Activated naive CD8-positive, alpha-beta T cell (primary cell): Measurements from ENCODE around the gene RTCA.
"Not testable (repeated sequence)": the region's sequence is repeated elsewhere in the genome, so short reads cannot be mapped to it uniquely, and the experiment has no call there.

Experiments used
- H3K27ac Mint-ChIP-seq: one replicate; pipeline ENCODE4 v1.8.0; 2021; ENCODE audit warnings: mixed read lengths
- H3K27me3 Mint-ChIP-seq: one replicate; pipeline ENCODE4 v1.8.0; 2021; ENCODE audit warnings: mixed read lengths
- H3K36me3 Mint-ChIP-seq: one replicate; pipeline ENCODE4 v1.8.0; 2021; ENCODE audit warnings: mixed read lengths
- H3K4me1 Mint-ChIP-seq: one replicate; pipeline ENCODE4 v1.8.0; 2021; ENCODE audit warnings: low read depth, mixed read lengths
- H3K4me3 Mint-ChIP-seq: one replicate; pipeline ENCODE4 v1.8.0; 2021; ENCODE audit warnings: mild to moderate bottlenecking, mixed read lengths
- H3K9me3 Mint-ChIP-seq: one replicate; pipeline ENCODE4 v1.8.0; 2021; ENCODE audit warnings: low read depth, mixed read lengths

Gene RTCA

DNA sequence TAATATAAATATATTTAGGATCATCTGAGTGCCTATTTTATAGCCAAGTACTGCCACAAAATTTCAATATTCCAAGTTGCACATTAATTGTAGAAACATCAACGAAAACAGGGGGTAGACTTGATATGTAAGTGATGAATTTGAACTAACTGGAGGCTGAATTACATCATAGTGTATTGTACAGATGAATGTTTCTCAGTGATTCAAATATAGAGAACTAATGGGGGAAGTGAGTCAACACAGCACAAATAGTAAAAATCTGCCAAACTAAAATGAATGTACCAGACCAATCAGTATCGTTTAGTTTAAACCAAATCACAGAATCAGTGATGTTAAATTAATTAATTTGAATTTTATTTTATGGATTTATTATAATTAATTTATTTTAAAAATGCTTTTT, 42.8 kb downstream of the RTCA start:
- H3K9me3 Mint-ChIP-seq, result peaks cover 6% of the 10 kb centered on the region
- no peaks in the 10 kb centered on the region for H3K27me3 Mint-ChIP-seq
- H3K27ac Mint-ChIP-seq, result no peak overlapping the region
- H3K4me3 Mint-ChIP-seq, result no peak overlapping the region
- no peaks in the 10 kb centered on the region for H3K36me3 Mint-ChIP-seq
- peaks cover 3% of the 10 kb centered on the region for H3K4me1 Mint-ChIP-seq

DNA sequence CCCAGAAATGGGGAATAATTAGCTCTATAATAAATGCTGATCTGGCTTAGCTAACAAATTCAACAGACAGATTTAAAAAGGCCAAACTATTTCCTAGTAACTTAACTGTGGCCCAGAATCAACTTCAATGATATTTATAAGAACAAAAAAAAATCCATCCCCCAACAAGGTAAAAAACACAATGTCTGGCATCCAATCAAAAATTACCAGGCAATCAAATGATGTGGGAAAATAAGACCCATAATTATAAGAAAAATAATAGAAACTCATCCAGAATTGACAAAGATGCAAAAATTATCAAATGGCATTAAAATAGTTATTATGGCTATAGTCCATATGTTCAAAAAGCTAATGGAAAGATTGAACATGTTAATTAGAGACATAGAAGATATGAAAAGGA, 43.8 kb downstream of the RTCA start:
- H3K4me3 Mint-ChIP-seq, result no peak overlapping the region
- H3K27ac Mint-ChIP-seq, result no peak overlapping the region
- peaks cover 3% of the 10 kb centered on the region for H3K4me1 Mint-ChIP-seq
- H3K27me3 Mint-ChIP-seq, result no peaks in the 10 kb centered on the region
- H3K9me3 Mint-ChIP-seq, result peaks cover 6% of the 10 kb centered on the region
- H3K36me3 Mint-ChIP-seq, result no peaks in the 10 kb centered on the region

DNA sequence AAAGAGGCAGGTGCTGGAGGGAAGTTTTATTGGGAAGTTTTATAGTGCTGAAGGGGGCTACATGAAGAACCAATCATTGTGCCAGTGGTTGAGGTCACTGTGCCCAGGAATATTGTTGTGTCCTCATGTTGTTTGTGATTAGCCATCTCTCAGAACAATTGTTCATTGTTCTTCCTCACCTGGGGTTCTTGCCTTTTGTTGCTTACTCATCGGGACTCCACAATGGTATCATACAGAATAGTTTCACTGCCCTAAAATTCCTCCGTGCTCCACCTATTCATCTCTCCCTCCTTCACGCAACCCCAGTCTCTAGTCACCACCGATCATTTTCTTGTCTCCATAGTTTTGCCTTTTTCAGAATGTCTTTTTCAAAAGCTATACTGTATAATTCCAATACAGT, 47.4 kb downstream of the RTCA start:
- Mint-ChIP-seq H3K27ac (no peak overlapping the region), H3K4me3 (no peak overlapping the region), H3K36me3 (peaks cover 13% of the 10 kb centered on the region), H3K27me3 (no peaks in the 10 kb centered on the region), H3K4me1 (no peaks in the 10 kb centered on the region), H3K9me3 (peaks cover 10% of the 10 kb centered on the region)

DNA sequence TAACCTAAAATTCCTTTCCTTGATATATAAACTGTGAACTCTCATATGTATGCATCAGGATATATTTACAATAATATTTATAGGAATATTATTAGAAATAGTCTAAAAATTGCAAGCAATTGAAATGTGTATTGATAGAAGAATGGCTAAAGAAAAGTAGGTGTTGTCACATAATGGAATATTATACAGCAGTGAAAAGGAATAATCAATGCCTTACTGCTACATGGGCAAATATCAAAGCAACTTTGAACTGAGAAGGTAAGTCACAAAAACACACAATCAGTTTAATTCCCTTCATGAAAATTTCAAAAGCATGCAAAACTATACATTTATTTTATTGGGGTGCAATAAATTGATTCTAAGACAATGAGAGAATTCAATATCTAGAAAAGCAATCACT, 50.6 kb downstream of the RTCA start:
- Mint-ChIP-seq H3K4me3 (no peak overlapping the region), H3K27ac (no peak overlapping the region), H3K36me3 (peaks cover 20% of the 10 kb centered on the region), H3K27me3 (no peaks in the 10 kb centered on the region), H3K4me1 (no peaks in the 10 kb centered on the region), H3K9me3 (peaks cover 16% of the 10 kb centered on the region)

DNA sequence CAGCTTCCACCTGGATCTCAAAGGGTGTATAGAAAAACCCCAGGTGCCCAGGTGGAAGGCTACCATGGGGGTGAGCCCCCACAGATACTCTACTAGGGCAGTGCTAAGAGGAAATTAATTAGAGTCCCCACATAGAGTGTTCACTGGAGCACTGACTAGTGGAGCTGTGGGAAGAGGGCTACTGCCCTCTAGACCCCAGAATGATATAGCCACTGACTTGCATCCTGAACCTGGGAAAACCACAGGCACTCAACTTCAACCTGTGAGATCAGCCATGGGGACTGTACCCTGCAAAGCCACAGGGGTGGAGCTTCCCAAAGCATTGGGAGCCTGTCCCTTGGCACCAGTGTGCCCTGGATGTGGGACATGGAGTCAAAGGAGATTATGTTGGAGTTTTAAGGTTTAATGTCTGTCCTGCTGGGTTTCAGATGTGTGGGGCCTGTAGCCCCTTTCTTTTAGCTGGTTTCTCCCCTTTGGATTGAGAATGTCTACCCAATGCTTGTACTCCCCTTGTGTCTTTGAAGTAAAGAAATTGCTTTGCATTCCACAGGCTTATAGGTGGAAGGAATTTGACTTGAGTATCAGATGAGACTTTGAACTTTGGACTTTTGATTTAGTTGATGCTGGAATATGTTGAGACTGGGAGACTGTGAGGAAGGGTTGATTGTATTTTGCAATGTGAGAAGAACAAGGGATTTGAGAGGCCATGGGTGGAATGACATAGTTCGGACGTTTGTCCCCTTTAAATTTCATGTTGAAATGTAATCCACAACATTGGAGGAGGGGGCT, 54.5 kb downstream of the RTCA start:
- Mint-ChIP-seq H3K27me3 (no peaks in the 10 kb centered on the region), H3K9me3 (peaks cover 16% of the 10 kb centered on the region), H3K4me1 (peaks cover 11% of the 10 kb centered on the region), H3K36me3 (peaks cover 19% of the 10 kb centered on the region), H3K4me3 (no peak overlapping the region), H3K27ac (no peak overlapping the region)

DNA sequence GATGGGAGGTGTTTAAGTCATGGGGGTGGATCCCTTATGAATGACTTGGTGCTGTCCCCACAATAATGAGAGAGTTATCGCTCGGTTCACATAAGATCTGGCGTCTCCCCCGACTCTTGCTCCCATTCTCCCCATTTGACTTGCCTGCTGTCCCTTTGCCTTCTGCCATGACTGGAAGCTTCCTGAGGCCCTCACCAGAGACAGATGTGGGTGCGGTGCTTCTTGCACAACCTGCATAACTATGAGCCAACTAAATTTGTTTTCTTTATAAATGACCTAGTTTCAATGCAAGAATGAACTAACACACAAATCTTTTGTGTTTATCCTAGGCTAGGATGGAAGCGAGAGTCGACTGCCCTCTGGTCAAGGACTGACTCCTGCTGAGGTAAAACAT, 55.1 kb downstream of the RTCA start:
- H3K27me3 Mint-ChIP-seq, result no peaks in the 10 kb centered on the region
- H3K9me3 Mint-ChIP-seq, result peaks cover 16% of the 10 kb centered on the region
- H3K4me1 Mint-ChIP-seq, result peaks cover 11% of the 10 kb centered on the region
- H3K4me3 Mint-ChIP-seq, result no peak overlapping the region
- peaks cover 15% of the 10 kb centered on the region for H3K36me3 Mint-ChIP-seq
- no peak overlapping the region for H3K27ac Mint-ChIP-seq

DNA sequence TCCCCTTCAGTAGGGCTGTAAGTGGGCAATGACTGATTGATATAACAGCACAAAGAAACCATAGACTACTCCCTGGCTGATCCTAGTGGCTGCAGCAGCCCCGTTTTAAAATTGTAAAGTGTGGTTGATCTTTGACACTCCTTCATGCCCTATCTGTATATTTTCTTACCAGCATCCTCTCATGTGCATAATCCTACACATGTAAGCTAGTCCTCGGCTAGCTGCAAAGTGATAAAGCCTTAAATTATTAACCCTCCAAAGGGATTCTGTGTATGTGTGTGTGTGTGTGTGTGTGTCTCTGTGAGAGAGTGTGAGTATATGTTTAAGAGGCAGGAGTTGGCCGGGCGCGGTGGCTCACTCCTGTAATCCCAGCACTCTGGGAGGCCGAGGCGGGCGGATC, 55.5 kb downstream of the RTCA start:
- H3K27ac Mint-ChIP-seq, result no peak overlapping the region
- peaks cover 12% of the 10 kb centered on the region for H3K36me3 Mint-ChIP-seq
- H3K27me3 Mint-ChIP-seq, result no peaks in the 10 kb centered on the region
- H3K4me1 Mint-ChIP-seq, result peaks cover 11% of the 10 kb centered on the region
- peaks cover 16% of the 10 kb centered on the region for H3K9me3 Mint-ChIP-seq
- H3K4me3 Mint-ChIP-seq, result no peak overlapping the region

DNA sequence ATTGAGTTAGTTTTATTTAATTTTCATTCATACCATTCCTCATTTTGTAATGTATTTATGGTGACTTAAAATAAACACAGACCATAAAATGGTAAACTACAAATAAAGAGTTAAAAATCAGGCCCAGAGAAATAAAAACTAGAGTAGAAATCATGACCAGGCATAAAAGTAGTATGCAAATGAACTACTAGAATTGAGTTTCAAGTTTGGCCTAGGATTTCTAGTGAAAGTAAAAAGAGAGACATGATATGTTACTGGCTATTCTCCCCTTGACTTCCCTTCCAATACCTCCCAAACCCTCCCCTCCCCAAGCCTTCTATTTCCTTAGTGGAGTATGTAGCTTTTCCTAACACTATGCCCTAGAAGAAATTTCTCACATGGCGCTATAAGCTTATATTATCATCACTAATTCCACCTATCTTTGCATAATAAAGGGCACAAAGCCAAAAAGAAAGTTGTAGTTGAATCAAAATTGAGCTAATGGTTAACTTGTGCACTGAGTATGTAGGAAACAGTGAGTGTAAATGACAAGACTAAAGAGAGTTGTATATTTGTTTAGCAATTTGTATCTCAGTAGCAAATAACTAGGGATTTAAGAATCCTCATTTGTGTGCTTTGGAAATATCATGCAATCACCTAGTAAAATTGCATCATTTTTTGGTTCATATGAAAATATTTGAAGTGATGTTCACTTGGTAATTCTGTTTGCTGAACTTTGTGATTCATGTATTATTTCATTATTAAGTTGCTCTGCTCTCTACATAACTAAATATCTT, 56.6 kb downstream of the RTCA start:
- Mint-ChIP-seq H3K4me3 (no peak overlapping the region), H3K36me3 (peaks cover 8% of the 10 kb centered on the region), H3K4me1 (peaks cover 11% of the 10 kb centered on the region), H3K27ac (peak overlapping the region; percentile 42), H3K27me3 (no peaks in the 10 kb centered on the region), H3K9me3 (peaks cover 12% of the 10 kb centered on the region)

DNA sequence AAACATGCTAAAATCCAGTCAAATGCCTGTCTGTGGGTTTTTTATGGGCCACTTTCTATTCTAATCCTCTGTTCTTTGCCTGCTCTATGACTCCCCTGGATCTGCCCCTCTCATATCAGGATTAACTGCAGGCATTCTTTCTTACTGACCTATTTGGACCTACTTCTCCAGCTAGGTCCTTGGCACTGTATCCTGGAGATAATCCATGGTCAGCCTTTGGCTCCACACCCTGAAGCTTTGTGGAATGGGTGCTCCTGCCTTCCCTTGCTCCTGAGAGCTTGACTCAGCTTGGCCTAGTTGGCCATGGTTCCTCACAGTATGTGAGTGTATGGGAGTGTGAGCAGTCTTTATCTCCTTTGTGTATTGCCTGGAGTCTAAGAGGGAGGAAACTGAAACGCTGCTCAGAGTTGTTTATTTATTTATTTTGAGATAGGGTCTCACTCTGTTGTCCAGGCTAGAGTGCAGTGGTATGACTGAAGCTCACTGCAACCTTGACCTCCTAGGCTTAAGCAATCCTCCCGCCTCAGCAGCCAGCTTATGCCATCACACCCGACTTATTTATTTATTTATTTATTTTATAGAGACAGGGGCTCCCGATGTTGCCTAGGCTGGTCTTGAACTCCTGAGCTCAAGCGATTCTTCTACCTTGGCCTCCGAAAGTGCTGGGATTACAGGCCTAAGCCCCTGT, 57.5 kb downstream of the RTCA start:
- Mint-ChIP-seq H3K9me3 (peaks cover 12% of the 10 kb centered on the region), H3K27me3 (no peaks in the 10 kb centered on the region), H3K27ac (peak overlapping the region; percentile 42), H3K36me3 (peaks cover 6% of the 10 kb centered on the region), H3K4me3 (no peak overlapping the region), H3K4me1 (peaks cover 11% of the 10 kb centered on the region)

DNA sequence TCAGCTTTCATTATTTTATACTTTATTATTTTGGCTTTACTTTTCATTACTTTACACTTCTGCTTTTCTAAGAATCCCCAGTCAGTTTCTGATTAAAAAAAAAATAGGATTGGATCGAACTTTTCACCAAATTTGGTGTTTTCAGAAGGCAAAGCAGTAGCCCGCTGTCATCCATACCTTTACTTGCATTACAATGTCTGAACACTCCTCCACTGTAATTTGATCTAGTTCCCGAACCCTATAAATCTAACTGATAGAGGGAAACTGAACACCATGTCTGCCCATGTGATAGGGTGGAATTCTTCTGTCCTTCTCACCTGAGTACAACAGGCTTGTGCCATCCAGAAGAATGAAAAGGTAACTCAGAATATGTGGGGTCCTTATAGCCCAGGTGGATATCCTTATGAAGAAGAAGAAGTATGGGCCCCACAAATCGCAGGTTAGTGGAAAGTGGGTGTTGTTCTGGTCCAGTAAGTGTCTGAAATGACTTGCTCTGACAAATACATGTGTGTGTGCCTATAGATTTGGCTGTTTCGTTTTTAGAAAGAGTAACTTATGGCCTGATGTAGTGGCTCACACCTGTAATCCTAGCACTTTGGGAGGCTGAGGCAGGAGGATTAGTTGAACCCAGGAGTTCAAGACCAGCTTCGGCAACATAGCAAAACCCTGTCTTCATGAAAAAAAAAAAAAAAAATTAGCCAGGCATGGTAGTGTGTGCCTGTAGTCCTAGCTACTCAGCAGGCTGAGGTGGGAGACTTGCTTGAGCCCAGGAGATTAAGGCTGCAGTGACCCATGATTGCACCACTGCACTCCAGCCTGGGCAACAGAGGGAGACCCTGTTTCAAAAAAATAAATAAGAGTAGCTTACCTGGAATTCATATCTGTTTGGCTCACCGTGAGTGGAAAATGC, 59.7 kb downstream of the RTCA start:
- no peaks in the 10 kb centered on the region for H3K36me3 Mint-ChIP-seq
- H3K4me1 Mint-ChIP-seq, result peaks cover 11% of the 10 kb centered on the region
- H3K9me3 Mint-ChIP-seq, result peaks cover 3% of the 10 kb centered on the region
- H3K27me3 Mint-ChIP-seq, result no peaks in the 10 kb centered on the region
- no peak overlapping the region for H3K27ac Mint-ChIP-seq
- H3K4me3 Mint-ChIP-seq, result no peak overlapping the region

DNA sequence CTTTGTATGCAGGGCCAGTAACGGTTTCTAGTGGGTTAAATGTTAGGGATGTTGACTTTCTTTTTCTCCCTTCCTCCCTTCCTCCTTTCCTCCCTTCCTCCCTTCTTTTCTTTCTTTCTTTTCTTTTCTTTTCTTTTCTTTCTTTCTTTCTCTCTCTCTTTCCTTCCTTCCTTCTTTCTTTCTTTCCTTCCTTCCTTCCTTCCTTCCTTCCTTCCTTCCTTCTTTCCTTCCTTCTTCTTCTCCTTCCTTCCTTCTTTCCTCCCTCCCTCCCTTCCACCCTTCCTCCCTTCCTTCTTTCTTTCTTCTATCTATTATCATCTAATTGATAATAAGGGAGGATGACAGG, 60.3 kb downstream of the RTCA start:
- not testable (repeated sequence) for H3K4me3 Mint-ChIP-seq, H3K27me3 Mint-ChIP-seq, H3K36me3 Mint-ChIP-seq, H3K27ac Mint-ChIP-seq, H3K9me3 Mint-ChIP-seq
- H3K4me1 Mint-ChIP-seq, result peaks cover 11% of the 10 kb centered on the region

DNA sequence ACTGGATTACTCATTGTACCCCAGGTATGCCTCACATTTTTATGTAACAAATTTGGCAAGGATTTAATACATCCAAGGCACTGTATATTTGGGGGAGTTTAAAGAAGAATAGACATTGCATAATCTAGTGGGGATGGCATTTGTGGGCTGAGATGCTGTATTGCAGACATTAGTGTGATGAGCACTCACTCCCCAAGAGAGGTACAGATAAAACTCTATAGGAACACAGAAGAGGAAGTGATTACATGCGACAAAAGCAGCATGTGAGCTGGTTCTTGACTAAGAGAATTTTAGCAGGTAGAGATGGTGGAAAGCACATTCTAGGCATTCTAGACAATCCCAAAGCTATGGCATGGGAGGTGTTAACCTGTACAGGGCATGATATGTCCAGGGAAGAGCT, 62.1 kb downstream of the RTCA start:
- H3K27ac Mint-ChIP-seq, result no peak overlapping the region
- H3K4me3 Mint-ChIP-seq, result no peak overlapping the region
- H3K4me1 Mint-ChIP-seq, result no peaks in the 10 kb centered on the region
- no peaks in the 10 kb centered on the region for H3K27me3 Mint-ChIP-seq
- H3K36me3 Mint-ChIP-seq, result no peaks in the 10 kb centered on the region
- H3K9me3 Mint-ChIP-seq, result no peaks in the 10 kb centered on the region

DNA sequence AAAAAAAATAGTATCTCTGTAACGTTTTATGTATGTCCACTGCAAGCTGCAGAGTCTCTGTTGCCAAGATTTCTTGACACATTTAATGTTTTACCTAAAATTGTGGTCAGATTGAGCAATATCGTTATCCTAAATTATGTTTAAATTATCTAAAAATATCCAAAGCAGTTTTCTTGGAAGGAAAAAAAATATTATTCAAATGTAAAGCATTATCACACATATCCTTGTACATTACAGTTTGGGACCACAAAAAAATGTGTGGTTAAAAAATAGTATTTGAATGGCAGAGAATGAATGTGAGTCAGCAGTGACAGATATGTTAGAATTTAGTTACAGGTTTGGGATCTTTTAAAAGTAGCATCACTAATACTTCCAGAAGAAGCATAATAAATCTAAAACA, 65.1 kb downstream of the RTCA start:
- H3K27ac Mint-ChIP-seq, H3K4me1 Mint-ChIP-seq, H3K36me3 Mint-ChIP-seq, H3K4me3 Mint-ChIP-seq, H3K9me3 Mint-ChIP-seq, H3K27me3 Mint-ChIP-seq: not testable (repeated sequence)

DNA sequence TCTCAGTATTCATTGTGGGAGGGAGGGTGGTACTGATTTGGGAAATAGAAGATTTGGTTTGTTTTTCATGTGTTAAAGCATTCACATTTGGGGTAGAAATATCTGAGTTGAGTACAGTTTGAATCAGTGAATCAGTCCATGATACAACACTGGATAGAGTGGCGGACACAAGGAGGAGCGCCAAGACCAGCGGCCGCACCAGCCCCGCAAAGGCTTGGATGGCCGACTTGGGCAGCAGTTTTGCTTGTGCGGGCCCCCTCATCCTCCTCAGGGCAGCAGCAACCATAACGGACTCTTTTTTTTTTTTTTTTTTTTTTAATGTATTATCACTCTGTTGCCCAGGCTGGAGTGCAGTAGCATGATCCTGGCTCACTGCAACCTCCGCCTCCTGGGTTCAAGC, 66.3 kb downstream of the RTCA start:
- no peak overlapping the region for H3K27ac Mint-ChIP-seq
- H3K36me3 Mint-ChIP-seq, result no peaks in the 10 kb centered on the region
- no peaks in the 10 kb centered on the region for H3K4me1 Mint-ChIP-seq
- H3K27me3 Mint-ChIP-seq, result no peaks in the 10 kb centered on the region
- H3K4me3 Mint-ChIP-seq, result no peak overlapping the region
- H3K9me3 Mint-ChIP-seq, result no peaks in the 10 kb centered on the region

DNA sequence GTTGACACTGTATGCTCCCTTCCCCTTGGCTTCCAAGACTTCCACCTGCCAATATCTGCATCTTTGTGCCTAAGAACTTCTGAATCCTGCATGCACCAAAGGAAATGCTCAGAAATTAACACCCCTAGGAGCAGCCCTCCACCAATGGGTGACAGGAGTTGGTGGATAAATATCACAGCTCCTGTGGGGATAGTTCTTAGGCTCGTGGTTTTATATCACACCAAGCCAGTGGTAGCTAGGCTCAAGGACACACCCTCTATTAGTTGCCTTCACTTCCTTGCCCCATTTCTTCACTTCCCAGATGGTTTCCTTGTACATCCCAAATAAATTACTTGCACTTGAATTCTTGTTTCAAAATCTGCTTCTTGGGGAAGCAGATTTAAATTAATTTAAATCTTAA, 69.4 kb downstream of the RTCA start:
- H3K4me1 Mint-ChIP-seq, result no peaks in the 10 kb centered on the region

More for the DNA sequence above, 69.4 kb downstream of the RTCA start:
- Mint-ChIP-seq H3K27me3 (no peaks in the 10 kb centered on the region), H3K4me3 (no peak overlapping the region), H3K27ac (no peak overlapping the region), H3K36me3 (no peaks in the 10 kb centered on the region), H3K9me3 (no peaks in the 10 kb centered on the region)
